DMS53 treated with DMSO at 0.1 percent for 48 hours (cell line): ENCODE measurements around the gene ATG5.

Source experiments
- DNase-seq: peaks from one replicate; lab custom pipeline; 2025; ENCODE audit not compliant: unreplicated experiment; lab: John Stamatoyannopoulos, UW

ATG5 gene

DNA sequence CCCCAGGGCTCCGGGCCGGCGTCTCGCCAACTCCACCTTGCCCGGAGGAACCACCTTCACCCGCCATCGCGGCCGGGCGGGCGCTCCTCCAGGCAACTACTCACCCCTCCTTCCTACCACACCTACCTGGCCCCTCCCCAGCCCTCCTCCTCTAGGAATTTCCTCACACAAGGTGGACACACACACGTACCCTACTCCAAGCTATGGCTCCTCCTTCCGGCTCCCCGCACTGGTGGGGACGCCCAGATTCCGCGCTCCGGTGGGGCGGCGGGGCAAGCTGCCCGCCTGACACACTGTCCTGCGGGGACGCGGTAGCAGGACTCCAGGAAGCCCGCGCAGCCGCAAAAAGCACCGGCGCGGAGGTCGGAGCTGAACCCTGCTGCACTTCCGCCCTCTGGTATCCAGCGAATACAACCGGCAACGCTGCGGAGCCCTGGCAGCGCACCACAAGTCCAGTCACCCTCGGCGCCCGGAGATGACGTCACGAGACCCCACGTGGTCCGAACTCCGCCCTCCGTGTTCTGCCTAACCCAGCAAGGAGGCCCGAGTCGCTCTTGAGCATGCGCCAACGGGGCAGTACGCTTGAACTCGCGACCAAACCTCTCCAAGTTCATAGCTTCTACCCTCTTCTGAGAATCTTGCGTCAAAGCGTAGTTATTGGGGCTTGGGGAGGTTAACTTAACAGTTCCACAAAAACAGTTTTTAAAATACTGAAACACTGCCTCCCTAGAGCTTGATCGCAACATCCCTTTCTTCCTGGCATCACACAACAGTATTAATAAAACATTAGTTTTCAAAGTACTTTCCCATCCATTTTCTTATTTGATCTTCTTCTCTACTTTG lies at the start of gene ATG5:
ATG5 (minus strand) TSS at position 425 of the 843 bp plus-strand sequence. CDS start 9,552 bp downstream, outside the sequence.
- peak; percentile 91 for DNase-seq

DNA sequence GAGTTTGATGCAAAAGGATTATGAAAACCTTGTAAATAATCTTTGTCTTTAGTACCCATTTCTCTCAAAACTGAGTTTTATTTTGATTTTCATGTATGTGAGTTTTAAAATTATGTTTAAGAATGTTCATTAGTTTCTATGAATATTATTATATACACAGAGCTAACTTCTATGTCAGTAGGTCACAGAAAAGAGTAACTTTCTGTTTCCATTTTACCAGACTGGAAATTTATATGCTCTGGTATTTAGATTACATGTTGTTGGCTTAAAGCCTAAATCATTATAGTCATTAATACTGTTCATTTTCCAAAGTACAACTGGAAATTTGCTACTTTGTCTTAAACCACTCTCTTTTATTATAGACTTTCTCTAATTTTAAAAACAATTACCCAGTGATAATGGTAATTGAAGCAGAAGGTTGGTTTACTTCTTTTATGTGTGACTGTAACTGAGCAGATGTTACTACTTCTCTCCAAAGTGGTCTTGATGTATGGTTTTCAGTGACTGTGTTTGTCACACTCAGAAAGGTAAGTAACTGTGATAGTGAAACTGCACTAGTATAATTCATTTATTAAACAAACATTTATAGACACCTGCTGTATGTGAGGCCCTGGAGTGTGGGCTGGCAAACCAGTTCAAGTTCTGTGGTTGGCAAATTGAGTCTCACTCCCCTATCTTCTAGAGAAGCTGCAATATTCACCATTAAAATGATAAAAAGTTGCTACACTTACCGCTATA lies 48.1 kb upstream of the ATG5 start:
- no peak for DNase-seq

DNA sequence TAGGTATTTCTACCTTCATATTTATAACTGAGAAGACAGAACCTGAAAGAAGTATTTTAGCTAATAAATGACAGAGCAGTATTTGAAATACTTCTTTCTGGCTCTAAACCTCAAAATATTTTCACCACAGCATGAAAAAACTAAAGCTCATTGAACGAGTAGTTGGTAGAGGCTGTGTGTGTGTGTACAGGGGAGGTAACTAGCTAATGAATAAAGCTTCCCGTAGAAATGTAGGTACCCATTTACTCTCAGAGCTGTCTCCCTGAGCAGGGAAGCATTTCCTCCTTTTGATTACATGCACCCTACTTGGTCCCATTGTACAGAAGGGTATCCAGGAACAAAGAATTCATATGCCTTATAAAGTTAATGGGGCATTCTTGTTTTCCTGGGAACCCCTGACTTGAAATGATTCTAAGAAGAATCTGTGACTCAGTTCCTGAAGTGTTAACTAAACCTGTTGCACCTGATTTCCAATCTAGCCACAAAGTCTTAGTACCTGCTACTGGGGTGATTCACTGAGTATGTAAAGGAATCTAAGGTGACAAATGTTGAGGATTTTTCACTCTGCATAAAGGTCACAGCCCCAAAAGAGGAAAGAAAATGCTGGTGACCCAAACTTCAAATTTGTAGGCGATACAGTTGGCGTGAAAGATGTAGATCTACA lies 47.4 kb upstream of the ATG5 start:
- no peak for DNase-seq

DNA sequence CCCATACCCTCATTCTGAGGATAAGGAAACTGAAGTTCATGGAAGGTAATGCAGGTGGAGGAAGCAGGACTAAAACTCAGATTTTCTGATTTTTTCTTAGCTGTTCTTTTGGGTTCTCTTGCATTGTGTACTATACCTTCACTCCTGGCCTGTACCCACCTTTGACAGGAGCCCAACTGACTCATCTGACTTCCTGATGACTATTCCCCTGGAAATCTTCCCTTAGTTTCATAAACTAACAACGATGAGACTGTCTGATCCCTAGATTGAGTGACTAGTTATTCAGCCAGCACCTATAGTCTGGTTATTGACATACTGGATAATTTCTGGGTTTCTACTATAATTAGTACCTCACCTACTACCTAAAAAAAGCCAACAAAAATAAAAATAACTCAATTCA lies 45.1 kb upstream of the ATG5 start:
- no peak for DNase-seq

- DNase-seq: no peak
Measured at GRCh38 chr6:106369739-106370138, 44.2 kb upstream of the ATG5 start.

DNA sequence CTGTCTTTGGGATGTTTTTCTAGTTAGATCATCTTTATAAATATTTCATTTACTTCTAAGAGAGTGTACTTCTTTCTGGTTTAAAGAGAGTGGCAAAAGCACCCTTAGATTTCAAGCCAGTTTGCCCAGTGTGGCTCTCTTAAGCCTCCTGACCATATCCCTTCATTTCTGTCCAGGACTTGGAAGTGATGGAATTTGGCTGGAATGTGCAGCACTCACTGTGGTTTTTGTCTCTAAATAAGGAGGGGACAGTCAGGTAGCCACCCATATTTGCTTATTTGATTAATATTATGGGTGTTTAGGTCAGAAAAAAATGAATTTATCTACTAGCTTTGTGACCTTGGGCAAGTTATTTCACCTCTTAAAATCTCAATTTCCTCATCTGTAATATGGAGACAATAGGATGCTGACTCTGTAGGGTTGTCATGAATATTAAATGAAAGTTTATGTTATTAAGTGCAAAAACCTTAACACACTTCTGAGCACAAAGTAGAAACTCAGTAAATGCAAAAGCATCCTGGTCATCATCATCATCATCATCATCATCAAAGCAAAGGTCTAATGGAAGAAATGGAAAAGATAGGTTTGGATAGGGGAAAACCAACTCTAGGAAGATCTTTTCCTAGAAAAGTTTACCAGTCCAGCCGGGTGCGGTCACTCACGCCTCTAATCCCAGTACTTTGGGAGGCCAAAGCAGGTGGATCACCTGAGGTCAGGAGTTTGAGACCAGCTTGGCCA lies 38.0 kb upstream of the ATG5 start:
- DNase-seq: no peak

- no peak for DNase-seq
Measured at GRCh38 chr6:106360989-106361430, 35.5 kb upstream of the ATG5 start.

DNA sequence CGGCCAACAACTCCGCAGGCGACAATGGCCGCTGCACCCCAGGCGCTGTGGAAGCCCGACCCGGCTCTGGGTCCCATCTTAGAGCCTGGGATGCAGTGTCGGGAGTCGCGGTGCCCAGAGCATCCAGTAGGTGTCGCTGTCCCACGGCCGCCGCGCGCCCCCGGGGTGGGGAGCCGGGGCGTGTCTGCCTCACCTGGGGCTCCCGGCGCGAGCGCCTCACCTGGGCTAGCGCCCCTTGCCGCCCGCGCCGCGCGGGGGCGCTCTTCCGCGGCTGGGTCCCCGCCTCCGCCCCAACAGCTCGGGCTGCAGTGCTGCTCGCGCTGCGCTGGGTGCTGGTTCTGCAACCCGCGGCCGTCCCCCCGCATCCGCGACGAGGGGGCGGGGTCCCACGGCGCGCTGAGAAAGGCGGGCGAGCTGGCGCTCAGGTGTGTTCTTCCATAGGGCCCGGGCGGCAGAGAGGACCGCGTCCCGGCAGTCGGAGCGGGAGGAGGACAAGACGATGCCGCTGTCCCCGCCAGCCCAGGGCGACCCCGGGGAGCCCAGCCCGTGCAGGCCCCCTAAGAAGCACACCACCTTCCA lies 34.9 kb upstream of the ATG5 start, which contains the start of gene CRYBG1:
CRYBG1 (plus strand) TSS at position 308 of the 579 bp plus-strand sequence; CDS start at position 500, 192 bp downstream.
- DNase-seq: peak; percentile 65

GRCh38 chr6:106359959-106360409 lies 34.4 kb upstream of the ATG5 start:
- no peak for DNase-seq

- DNase-seq: no peak
Measured at GRCh38 chr6:106356378-106356777, 30.8 kb upstream of the ATG5 start.

- peak; percentile 10 for DNase-seq
Measured at GRCh38 chr6:106347219-106347618, 21.7 kb upstream of the ATG5 start.

- peak; percentile 44 for DNase-seq
Measured at GRCh38 chr6:106339334-106340029, 13.9 kb upstream of the ATG5 start.

DNA sequence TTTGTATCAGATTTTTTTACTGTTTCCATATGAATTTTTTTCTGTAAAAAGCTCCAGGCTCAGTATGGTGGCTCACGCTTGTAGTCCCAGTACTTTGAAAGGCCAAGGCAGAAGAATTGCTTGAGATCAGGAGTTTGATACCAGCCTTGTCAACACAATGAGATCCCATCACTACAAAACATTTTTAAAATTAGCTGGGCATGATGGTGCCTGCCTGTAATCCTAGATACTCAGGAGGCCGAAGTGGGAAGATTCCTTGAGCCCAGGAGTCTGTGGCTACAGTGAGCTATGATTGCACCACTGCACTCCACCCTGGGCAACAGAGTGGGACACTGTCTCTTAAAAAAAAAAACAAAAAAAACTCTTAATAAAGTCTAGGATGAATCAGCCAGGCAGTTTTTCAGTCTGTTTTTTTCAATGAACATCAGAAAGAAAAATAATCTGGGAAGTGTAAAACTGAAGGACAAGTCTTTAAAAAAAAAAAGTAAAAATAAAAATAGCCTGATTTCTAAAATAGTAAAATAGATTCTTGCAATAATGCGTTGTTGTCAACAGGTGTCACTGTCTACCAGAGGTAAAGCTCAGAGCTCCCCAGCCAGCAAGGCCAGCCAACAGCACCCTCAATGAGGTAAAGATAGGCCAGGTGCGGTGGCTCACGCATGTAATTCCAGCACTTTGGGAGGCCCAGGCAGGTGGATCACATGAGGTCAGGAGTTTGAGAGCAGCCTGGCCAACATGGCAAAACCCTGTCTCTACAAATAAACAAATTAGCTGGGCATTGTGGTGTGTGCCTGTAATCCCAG lies 9.3 kb upstream of the ATG5 start:
- peak; percentile 51 for DNase-seq

DNA sequence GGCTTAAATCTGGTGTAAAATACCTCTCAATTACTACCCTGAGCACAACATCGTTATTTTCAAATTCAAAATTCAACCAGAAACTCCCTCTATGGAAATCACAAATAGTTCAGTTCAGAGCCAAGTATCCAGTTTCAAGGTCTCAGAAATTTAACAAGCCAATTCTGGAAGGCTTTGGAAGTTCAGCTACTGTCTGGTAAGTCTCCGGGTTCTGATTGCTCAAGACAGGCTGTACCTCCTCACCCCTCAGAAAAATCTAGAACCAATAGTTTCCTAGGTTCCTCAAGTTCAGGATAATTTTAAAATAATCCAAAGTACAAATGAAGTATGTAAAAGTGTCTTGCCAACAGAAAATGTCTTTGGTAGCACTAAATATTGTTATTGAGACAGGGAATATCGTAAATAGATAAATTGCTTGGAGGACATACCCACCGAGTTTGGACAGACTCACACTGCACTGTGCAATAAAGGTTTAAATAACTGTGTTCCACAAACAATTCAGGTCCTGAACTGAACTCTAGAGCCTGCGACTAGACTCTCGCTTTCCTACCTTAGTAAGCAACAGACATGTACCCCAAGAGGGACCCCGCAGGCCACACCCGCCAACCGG lies 729 bp downstream of the ATG5 start:
- no peak for DNase-seq

DNA sequence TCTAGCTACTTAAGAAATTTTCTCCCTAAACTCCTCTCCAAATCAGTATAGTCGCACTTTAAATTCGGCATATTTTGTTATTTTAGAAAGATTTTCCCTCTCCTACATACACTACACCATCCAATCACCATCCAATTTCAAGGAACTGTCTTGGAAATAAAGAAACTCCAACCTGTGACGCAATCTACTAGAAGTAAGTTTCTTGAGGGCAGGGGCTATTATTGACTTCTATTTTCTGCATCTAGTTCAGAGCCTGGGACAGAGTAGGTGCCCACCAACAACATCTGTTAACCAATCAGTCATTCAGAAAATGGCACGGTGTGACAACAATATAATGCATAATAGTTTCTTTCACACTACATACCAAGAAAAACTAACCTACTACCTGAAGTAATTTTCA lies 3.6 kb downstream of the ATG5 start:
- no peak for DNase-seq

DNA sequence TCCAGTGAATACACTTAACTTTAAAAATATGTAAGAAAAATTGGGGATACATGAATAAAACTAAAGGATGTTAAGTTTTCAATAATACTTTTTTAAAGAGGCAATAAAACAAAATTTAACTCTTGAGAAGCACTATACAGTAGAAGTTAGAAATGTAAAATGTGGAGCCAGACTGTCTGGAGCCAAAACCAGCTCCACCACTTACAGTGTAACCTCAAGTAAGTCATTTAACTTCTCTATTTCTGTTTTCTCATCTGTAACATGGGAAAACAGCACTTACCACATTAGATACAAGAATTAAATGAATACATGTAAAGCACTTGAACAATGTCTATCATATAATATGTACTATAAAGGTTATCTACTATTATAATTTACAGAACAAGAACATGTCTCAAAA lies 6.7 kb downstream of the ATG5 start:
- no peak for DNase-seq

DNA sequence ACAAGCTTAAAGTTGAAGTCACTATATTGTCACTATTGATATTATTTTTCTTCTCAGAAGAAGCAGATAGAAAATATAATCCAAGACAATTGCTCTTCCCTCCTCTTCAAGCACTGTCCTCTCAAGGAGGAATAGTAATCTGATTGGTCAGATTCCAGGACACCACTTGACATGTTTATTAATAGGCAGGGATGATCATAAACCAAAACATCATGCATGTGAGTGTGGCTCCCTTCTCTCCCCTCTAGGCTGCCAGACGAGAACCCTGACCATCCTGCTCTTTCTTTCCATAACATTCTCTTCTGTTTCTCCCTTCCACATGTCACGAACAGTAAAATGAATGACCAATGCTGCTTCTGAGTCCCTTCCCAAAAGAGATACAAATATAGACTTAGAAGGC lies 7.5 kb downstream of the ATG5 start:
- DNase-seq: no peak

DNA sequence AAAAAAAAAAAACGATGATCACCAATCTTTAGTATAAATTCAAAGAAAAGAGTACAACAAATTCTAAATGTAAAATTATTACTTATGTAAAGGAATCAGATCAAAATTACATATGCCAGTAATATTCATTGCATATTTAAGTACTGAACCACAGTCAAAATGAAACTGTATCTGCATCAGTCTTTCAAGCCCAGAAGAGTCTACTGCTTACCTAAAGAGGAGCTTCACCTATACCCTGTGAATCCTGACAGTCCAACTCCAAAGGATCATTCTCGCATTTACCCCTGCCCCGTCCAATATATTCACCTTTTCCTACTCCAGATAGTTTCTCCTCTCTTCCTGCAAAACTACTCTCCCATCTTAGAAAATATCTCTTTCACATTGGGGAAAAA lies 9.2 kb downstream of the ATG5 start:
- DNase-seq: no peak
